ENCODE results near the gene TRPC4. TPM values are rescaled to one million over a fixed set of nuclear protein-coding genes. Genes with fewer than 3 reads are reported as not detected.

The TRPC4 gene
- 0.09 and 0.16 TPM in 2 replicates for total RNA-seq

DNA sequence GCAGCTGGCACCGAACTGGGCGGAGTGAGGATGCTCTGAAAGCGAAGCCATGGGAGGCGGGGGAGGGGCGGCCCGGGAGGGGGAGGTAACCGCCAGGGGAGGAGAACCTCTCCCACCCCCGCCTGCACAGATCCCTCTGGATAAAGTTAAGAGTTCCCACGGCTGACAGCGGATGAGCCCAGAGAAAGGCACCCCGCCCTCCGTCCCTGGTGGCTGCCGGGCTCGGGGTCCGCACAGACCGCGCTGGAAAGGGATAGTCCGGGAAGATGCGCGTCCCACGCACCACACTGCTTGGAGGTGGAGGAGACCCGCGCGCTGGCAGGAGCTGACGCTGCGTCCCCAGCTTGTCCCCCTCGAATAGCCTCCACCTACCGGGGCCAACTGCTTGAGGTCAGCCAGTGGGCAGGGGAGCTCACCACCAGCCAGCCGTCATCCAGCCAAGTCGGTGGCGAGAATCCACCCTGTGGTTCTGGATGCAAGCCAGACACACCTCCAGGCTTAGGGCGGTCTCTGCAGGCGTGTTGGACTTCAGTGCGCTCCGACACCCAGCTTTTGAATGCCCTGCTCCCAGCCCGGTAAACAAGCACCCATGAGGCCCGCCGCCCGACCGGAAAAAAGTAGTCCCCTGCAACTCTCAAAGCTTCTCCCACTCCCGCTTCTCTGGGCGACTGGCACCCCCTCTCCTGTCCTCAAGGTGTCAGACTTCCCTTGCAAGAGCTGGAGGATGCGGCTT is at the start of gene TRPC4:
Gene TRPC4, minus strand, starts transcription at position 17 of the 733 bp plus-strand sequence. CDS start 86,439 bp downstream, outside the sequence.

DNA sequence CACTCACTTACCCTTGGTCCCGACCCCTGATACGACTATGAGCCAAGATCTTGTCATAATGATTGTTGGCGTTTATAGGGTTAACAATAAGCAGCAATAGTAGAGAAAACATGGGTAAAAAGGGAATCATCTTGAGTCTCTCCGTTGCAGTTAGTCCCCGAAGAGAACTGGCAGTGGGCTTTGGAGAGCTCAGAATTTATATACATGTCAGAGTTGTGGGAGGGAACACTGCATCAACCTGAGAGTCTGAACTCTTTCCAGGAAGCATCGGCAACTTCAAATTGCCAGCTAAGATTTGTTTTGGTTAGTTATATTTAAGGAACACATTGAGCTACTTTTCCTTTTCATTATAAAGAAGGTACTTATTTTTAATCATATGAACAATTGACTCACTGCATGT is 271.0 kb downstream of the TRPC4 start, which contains the start of gene POSTN:
Gene POSTN, minus strand, starts transcription at position 172 of the 400 bp plus-strand sequence. Its CDS starts 42 bp downstream, at position 130.

All from bronchial smooth muscle cell (primary cell).